Mesenteric fat pad (tissue), 1 donor: ENCODE measurements around the gene TRABD2B. TPM values are rescaled to one million over a fixed set of nuclear protein-coding genes. Genes with fewer than 3 reads are reported as not detected.

Experiments
- DNase-seq: peaks from one replicate; pipeline ENCODE4 v3.0.0-alpha.2; 2020; ENCODE audit warnings: low spot score
- total RNA-seq: library from RNA; stranded (reverse); fragmentation: NEBNext Ultra II Directional; extraction: Animal tissue kit (Norgen Biotek cat#: 25700); gene quantifications from one replicate; pipeline ENCODE4 v1.2.1, GENCODE V29; 2021
- donor health status: DM: yes; HTN: yes; CAD: no.

Gene TRABD2B
- total RNA-seq, 1 donor from 2014 or later, result 2.3 TPM

- peak; percentile 67 for DNase-seq
Observed at GRCh38 chr1:47711184-47711847, 285.9 kb downstream of the TRABD2B start.

Other genes with a start within 250 kb of the TRABD2B start
- gene SLC5A9, start 225.3 kb upstream of the TRABD2B start, total RNA-seq, result 1.0 TPM